ENCODE results near the gene FKBP8.

GRCh38 chr19:18490728-18491127 is 52.6 kb downstream of the FKBP8 start:
- TF ChIP-seq, protein P1, sequence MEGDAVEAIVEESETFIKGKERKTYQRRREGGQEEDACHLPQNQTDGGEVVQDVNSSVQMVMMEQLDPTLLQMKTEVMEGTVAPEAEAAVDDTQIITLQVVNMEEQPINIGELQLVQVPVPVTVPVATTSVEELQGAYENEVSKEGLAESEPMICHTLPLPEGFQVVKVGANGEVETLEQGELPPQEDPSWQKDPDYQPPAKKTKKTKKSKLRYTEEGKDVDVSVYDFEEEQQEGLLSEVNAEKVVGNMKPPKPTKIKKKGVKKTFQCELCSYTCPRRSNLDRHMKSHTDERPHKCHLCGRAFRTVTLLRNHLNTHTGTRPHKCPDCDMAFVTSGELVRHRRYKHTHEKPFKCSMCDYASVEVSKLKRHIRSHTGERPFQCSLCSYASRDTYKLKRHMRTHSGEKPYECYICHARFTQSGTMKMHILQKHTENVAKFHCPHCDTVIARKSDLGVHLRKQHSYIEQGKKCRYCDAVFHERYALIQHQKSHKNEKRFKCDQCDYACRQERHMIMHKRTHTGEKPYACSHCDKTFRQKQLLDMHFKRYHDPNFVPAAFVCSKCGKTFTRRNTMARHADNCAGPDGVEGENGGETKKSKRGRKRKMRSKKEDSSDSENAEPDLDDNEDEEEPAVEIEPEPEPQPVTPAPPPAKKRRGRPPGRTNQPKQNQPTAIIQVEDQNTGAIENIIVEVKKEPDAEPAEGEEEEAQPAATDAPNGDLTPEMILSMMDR (conservative IDR thresholded peaks at IDR 0.05; ENCODE audit: low read length), result no peak
- TF ChIP-seq EZH2phosphoT487 (IDR thresholded peaks at IDR 0.05; ENCODE audit: borderline replicate concordance, low read depth, low read length), result no peak
